HTR-8/SVneo (cell line): ENCODE results near the gene CLDN24.

ENCODE experiments used
- DNase-seq: peaks from one replicate; pipeline ENCODE4 v3.0.0; 2011; ENCODE audit warnings: low spot score, mixed read lengths; ENCODE audit not compliant: insufficient read length
- FAIRE-seq: peaks from 2 replicates; lab custom pipeline; 2011; peaks lifted over from hg19 to GRCh38; lab: Jason Lieb, UNC

CLDN24 gene

DNA sequence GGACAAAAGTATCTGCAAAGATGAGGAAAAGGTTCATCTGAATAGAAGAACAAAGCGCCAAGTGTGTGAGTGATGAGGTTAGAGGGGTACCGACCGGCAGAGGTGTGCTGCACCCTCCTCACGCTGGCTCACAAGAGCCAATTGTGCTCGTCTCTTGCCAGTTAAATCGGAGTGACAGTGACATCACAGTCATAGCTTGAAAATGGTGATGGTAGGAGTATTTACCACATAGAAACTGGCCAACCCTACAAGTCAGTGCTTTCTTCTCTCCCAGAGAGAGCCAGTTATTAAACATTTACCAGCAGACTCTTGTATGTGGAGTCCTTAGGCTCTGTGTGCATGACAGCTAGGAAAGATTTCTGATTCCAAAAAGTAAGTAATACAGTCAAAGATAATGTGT, 34.5 kb downstream of the CLDN24 start:
- DNase-seq (no peak), FAIRE-seq (no peak)

DNA sequence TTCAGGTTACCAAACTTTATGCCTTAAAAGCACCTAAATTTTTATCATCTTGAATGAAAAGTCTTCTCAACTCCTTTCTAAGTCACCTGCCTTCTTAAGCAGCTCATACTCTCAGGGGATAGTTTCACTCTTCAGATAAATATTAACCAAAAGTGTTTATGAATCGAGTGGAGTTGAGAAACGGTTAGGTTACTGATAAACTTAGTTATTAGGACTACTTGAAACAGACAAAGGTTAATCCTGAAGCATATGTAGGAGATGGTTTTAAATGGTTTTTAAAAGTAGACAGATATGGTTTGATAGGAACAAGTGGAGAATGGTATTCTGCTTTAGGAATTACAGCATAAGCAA, 34.9 kb downstream of the CLDN24 start:
- FAIRE-seq (no peak), DNase-seq (no peak)

DNA sequence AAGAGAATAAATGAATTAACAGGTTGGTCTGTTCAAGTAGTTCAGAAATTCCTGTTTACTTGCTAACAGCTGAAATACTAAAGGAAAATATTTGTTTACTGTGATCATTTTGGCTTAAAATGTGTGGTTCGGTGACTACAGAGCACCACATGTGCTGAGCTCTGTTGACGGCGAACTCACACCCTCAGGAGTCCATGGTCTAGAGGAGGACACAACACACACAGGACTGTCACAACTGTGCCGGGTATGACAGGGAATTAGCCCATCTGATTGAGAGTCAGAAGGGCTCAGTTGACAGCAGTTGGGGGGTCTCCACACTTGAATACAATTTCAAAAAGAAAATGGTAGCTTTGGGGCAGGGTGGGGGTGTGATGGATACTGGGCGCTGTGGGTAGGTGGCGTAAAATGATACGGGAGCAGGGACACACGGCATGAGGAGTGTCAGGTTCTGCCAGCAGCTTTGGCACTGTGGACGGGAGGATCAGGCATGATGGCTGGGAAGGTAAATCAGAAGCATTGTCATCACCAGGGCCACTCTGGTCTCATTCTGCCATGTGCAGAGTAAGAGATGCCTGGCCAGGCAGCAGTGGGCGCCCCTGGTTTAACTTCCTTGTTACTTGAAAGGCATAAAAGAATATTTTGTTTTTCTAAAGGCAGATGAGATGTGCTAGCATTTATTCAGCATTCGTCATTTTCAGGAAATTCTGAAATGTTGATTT, 35.5 kb downstream of the CLDN24 start:
- no peak for DNase-seq

DNA sequence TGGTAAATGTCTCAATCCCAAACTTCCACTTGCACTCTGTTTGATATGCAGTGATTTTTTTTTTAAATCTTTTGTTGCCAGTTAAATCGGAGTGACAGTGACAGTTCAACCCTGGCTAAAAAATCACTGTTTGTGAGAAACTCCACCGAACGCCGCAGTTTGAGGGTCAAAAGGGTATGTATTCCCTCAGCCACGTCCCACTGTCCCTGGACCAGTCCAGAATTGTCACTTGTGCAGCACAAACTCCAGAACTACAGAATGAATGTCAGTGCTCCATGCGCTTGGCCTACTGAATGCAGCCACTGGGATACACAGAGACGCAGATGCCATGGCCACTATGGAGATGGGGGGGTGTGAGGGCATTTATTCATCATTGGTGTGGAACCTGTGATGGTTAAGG, 36.3 kb downstream of the CLDN24 start:
- FAIRE-seq, result no peak
- no peak for DNase-seq

More for the DNA sequence above, 35.5 kb downstream of the CLDN24 start:
- peak; percentile 49 for FAIRE-seq

DNA sequence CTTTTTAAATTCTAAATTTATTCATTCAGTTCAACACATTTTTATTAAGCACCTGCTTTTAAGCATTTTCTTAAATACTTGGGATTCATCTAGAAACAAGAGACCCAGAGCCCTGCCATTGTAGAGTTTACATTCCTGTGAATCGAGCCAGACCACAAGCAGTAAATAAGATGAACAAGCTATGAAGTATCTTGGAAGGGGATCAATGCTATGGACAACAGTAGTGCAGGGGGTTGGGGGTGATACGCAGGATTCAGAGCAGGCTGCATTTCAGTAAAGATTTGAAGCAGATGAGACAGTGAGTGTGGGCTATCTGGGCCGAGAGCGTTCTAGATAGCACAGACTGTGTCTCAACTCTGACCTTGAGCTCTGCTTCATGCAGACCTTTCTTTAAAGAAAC, 37.3 kb downstream of the CLDN24 start:
- no peak for DNase-seq
- FAIRE-seq, result no peak

DNA sequence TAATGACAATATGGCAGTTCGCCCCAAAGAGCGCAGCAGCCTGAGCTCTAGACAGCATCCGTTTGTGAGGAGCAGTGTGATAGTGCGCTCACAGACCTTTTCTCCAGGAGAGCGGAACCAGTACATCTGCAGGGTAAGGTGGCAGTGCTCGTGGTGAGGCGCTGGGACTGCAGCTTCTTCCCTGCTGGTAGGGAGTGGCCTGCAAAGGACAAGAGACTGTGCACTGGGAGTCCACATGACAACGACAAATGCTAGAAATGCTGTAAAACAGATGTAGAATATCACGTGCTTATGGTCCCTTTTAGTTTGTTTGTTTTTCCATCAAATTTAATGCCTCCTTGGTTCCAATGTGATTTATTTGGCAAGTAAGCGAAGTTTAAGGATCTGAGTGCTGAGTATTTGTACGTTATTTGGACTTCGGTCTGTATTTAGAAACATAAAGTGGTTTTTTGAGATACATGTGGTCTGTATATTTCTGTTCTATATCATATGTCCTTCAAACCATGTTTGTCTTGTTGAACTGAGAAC, 37.9 kb downstream of the CLDN24 start:
- FAIRE-seq (peak; percentile 36), DNase-seq (no peak)

DNA sequence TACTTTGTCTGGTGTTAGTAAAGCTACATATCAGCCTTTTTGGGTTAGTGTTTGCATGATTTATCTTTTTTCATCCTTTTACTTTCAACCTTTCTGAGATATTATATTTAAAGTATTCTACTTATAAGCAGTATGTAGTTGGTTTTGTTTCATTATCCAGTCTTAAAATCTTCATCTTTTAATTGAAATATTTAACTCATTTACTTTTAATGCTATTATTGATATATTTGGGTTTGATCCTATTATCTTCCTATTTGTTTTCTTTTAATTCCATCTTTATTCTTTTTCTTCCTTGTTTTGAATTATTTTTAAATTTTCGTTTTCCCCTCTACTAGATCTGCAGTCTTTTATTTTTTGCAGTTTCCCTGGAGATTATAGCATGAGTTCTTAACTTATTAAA, 46.1 kb downstream of the CLDN24 start:
- FAIRE-seq (no peak), DNase-seq (no peak)

DNA sequence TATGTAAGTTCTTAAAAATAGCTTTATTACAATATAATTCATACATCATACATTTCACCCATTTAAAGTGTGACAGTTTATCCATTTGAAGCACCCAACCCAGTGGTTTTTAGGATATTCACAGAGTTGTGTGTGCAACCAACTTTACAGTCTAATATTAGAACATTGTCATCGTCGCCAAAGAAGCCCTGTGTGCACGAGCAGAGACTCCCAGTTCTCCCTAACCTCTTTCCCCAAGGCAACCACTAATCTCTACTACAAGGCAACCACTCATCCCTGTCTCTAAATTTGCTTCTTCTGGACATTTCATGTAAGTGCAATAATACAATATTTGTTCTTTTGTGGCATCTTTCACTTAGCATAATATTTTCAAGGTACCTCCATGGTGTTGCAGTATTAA, 49.8 kb downstream of the CLDN24 start:
- no peak for DNase-seq
- FAIRE-seq, result no peak
